ENCODE data around the gene RRP8. TPM values are rescaled to one million over a fixed set of nuclear protein-coding genes. Genes with fewer than 3 reads are reported as not detected.
A peak's percentile ranks its signal among the peaks of the same experiment; 100 is the strongest.

RRP8 gene
- total RNA-seq, 2 experiments from 2014 or later, result 39.6 to 43.1 TPM

GRCh38 chr11:6646576-6646917 is 43.1 kb upstream of the RRP8 start:
- H3K27me3 Mint-ChIP-seq, result no peaks in the 10 kb centered on the region
- no peaks in the 10 kb centered on the region for H3K9me3 Mint-ChIP-seq
- ChIA-PET CTCF (interaction anchor here (0.9 to 1.6 kb wide), 4 partner anchors 14 to 116 kb away, joined by 3 to 6 read pairs (median 4); partner anchors contain the start of gene MRPL17), POLR2A (interaction anchor here (0.6 to 4.4 kb wide), 6 partner anchors 19 to 36 kb away, joined by 3 to 20 read pairs (median 3); partner anchors contain the start of genes MRPL17, TAF10 and TPP1)
- H3K36me3 Mint-ChIP-seq (ENCODE audit: low read depth), result no peaks in the 10 kb centered on the region
- no peak overlapping the region for H3K27ac Mint-ChIP-seq
- ATAC-seq, result peak; percentile 3
- H3K4me3 Mint-ChIP-seq, result no peak overlapping the region
- peak; percentile 20 for DNase-seq
- no peaks in the 10 kb centered on the region for H3K4me1 Mint-ChIP-seq (ENCODE audit: low read depth)
- TF ChIP-seq, protein P1, sequence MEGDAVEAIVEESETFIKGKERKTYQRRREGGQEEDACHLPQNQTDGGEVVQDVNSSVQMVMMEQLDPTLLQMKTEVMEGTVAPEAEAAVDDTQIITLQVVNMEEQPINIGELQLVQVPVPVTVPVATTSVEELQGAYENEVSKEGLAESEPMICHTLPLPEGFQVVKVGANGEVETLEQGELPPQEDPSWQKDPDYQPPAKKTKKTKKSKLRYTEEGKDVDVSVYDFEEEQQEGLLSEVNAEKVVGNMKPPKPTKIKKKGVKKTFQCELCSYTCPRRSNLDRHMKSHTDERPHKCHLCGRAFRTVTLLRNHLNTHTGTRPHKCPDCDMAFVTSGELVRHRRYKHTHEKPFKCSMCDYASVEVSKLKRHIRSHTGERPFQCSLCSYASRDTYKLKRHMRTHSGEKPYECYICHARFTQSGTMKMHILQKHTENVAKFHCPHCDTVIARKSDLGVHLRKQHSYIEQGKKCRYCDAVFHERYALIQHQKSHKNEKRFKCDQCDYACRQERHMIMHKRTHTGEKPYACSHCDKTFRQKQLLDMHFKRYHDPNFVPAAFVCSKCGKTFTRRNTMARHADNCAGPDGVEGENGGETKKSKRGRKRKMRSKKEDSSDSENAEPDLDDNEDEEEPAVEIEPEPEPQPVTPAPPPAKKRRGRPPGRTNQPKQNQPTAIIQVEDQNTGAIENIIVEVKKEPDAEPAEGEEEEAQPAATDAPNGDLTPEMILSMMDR (IDR thresholded peaks at IDR 0.05), result no peak
- intact Hi-C loops (cut with micrococcal nuclease), result no loop called here

GRCh38 chr11:6646071-6646470 is 42.7 kb upstream of the RRP8 start:
- H3K27ac Mint-ChIP-seq, result no peak overlapping the region
- no peaks in the 10 kb centered on the region for H3K4me1 Mint-ChIP-seq (ENCODE audit: low read depth)
- H3K36me3 Mint-ChIP-seq (ENCODE audit: low read depth), result no peaks in the 10 kb centered on the region
- intact Hi-C loops (cut with micrococcal nuclease), result no loop called here
- H3K4me3 Mint-ChIP-seq, result no peak overlapping the region
- no peaks in the 10 kb centered on the region for H3K9me3 Mint-ChIP-seq
- CTCF ChIA-PET, result interaction anchor here (0.9 to 1.6 kb wide), 4 partner anchors 14 to 115 kb away, joined by 3 to 6 read pairs (median 4); partner anchors contain the start of gene MRPL17
- DNase-seq (peak; percentile 40), ATAC-seq (no peak)
- no peaks in the 10 kb centered on the region for H3K27me3 Mint-ChIP-seq
- TF ChIP-seq, protein P1 (IDR thresholded peaks at IDR 0.05), result no peak
- POLR2A ChIA-PET, result interaction anchor here (0.6 to 4.4 kb wide), 5 partner anchors 14 to 36 kb away, joined by 3 to 20 read pairs (median 3); partner anchors contain the start of genes MRPL17, TAF10 and TPP1

DNA sequence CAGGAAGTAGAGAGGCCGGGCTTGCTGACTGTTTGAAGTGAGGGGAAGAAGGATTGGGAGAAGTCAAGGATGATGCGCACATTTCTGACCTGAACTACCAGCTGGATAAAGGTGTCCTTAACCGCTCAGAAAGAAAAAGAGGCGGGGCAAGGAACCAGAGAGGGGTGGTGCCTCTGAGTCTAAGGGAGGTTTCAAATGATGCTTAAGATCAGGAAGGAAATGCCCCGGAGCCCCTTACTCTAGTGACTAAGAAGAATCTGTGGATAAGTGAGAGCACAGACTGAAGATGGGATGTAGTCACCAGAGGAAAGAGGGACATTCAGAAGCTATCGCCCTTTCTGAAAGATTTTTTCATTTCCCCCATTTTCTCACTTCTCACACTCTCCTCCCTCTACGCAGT is 39.5 kb upstream of the RRP8 start:
- Mint-ChIP-seq H3K27me3 (no peaks in the 10 kb centered on the region), H3K36me3 (ENCODE audit: low read depth) (no peaks in the 10 kb centered on the region), H3K4me1 (ENCODE audit: low read depth) (no peaks in the 10 kb centered on the region), H3K27ac (no peak overlapping the region), H3K4me3 (no peak overlapping the region), H3K9me3 (no peaks in the 10 kb centered on the region)
- TF ChIP-seq, protein P1 (IDR thresholded peaks at IDR 0.05), result no peak
- POLR2A ChIA-PET, result interaction anchor here (0.7 to 1.5 kb wide), 4 partner anchors 15 to 264 kb away, joined by 3 to 4 read pairs (median 4); no protein-coding TSS in a partner anchor
- ATAC-seq, result no peak
- peak; percentile 18 for DNase-seq
- intact Hi-C loops (cut with micrococcal nuclease), result no loop called here
- CTCF ChIA-PET, result interaction anchor here (0.8 to 1.6 kb wide), 4 partner anchors 10 to 199 kb away, joined by 3 to 4 read pairs (median 4); no protein-coding TSS in a partner anchor

DNA sequence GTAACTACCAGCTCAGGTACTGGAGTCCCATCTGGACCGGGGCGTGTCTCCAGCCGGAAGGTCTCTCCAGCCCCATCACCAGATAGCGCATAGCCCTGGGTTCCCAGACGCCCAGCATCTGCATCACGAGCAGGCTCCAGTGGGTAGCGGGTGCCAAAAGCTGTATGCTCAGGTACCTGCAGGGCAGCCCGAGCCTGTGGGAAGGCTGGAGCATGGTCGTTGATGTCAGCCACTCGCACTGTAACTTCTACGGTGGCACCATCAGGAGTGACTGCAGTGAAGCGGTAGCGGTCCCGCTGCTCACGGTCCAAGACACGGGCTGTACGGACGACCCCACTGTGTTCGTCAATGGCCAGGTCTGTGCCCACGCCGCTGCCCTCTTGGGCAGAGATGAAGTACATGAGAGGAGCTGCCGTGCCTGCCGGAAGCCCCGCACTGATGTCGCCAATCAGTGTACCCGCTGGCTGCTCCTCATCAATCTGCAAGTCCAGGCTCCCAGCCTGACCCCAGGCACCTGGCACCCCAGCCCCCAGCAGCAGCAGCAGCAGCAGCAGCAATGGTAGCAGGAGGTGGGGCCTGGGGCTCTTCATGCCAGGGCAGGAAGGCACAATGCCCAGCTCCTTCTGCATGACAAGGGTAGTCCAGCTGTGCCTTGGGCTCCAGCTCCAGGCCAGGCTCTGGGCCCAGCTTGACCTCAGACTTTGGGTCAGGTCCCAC is 37.7 kb upstream of the RRP8 start:
- CTCF ChIA-PET, result interaction anchor here (0.7 to 1.0 kb wide), 3 partner anchors 12 to 110 kb away, joined by 3 read pairs; no protein-coding TSS in a partner anchor

More for the DNA sequence above, 37.7 kb upstream of the RRP8 start:
- POLR2A ChIA-PET, result no interaction called here
- DNase-seq (no peak), ATAC-seq (no peak)
- Mint-ChIP-seq H3K36me3 (ENCODE audit: low read depth) (no peaks in the 10 kb centered on the region), H3K9me3 (no peaks in the 10 kb centered on the region), H3K4me3 (no peak overlapping the region), H3K27ac (no peak overlapping the region), H3K4me1 (ENCODE audit: low read depth) (no peaks in the 10 kb centered on the region), H3K27me3 (no peaks in the 10 kb centered on the region)
- TF ChIP-seq, protein P1 (IDR thresholded peaks at IDR 0.05), result no peak
- intact Hi-C loops (cut with micrococcal nuclease), result no loop called here
